HFFc6 (cell line): Measurements from ENCODE around the gene KCND2. TPM values are rescaled to one million over a fixed set of nuclear protein-coding genes. Genes with fewer than 3 reads are reported as not detected.
A peak's percentile ranks its signal among the peaks of the same experiment; 100 is the strongest.

Experiments used
- DNase-seq: peaks from one replicate; pipeline ENCODE4 v3.0.0-alpha.2; 2018
- H3K27ac Mint-ChIP-seq: 2 replicates; pipeline ENCODE4 v1.8.0; 2020; ENCODE audit warnings: mild to moderate bottlenecking, mixed read lengths
- H3K27me3 Mint-ChIP-seq: 2 replicates; pipeline ENCODE4 v1.8.0; 2021; ENCODE audit warnings: mild to moderate bottlenecking, moderate library complexity, mixed read lengths; ENCODE audit not compliant: insufficient read depth
- H3K36me3 Mint-ChIP-seq: 2 replicates; pipeline ENCODE4 v1.8.0; 2021; ENCODE audit warnings: low read depth, mixed read lengths
- H3K4me1 Mint-ChIP-seq: 2 replicates; pipeline ENCODE4 v1.8.0; 2020; ENCODE audit warnings: low read depth, mixed read lengths
- H3K4me3 Mint-ChIP-seq: 2 replicates; pipeline ENCODE4 v1.8.0; 2020; ENCODE audit warnings: mild to moderate bottlenecking, moderate library complexity, mixed read lengths
- H3K9me3 Mint-ChIP-seq: 2 replicates; pipeline ENCODE4 v1.8.0; 2020; ENCODE audit warnings: mild to moderate bottlenecking, mixed read lengths
- CTCF ChIP-seq: fragments of 200-600 bp; sonication (generic); IDR thresholded peaks from 2 replicates; pipeline ENCODE4 v1.5.0; 2021; ENCODE audit warnings: antibody characterized with exemption, mild to moderate bottlenecking
- total RNA-seq, 6 experiments: library from RNA; stranded (reverse); fragmentation: NEBNext Ultra II Directional; extraction: Animal tissue kit (Norgen Biotek cat#: 25700); gene quantifications; 2 replicates in 1 of 6; 3 replicates in 5 of 6; pipeline ENCODE4 v1.2.3, GENCODE V29; 2021

KCND2 gene
- total RNA-seq, 6 experiments from 2014 or later, result not detected

GRCh38 chr7:120731271-120731670, 458.3 kb downstream of the KCND2 start:
- H3K27ac Mint-ChIP-seq, result no peak overlapping the region
- no peaks in the 10 kb centered on the region for H3K36me3 Mint-ChIP-seq
- peaks cover 6% of the 10 kb centered on the region; the same call in 1 of the 2 replicates for H3K4me1 Mint-ChIP-seq
- no peaks in the 10 kb centered on the region for H3K9me3 Mint-ChIP-seq
- no peaks in the 10 kb centered on the region for H3K27me3 Mint-ChIP-seq
- DNase-seq, result no peak
- no peak overlapping the region for H3K4me3 Mint-ChIP-seq
- TF ChIP-seq CTCF, result no peak

- Mint-ChIP-seq H3K36me3 (no peaks in the 10 kb centered on the region), H3K9me3 (no peaks in the 10 kb centered on the region), H3K4me1 (peaks cover 6% of the 10 kb centered on the region; the same call in 1 of the 2 replicates), H3K4me3 (no peak overlapping the region), H3K27ac (no peak overlapping the region), H3K27me3 (no peaks in the 10 kb centered on the region)
- no peak for DNase-seq
- no peak for TF ChIP-seq CTCF
Measured at GRCh38 chr7:120732256-120732655, 459.3 kb downstream of the KCND2 start.

- Mint-ChIP-seq H3K27ac (no peak overlapping the region), H3K4me1 (peaks cover 6% of the 10 kb centered on the region; the same call in 1 of the 2 replicates), H3K4me3 (no peak overlapping the region), H3K27me3 (no peaks in the 10 kb centered on the region), H3K9me3 (no peaks in the 10 kb centered on the region), H3K36me3 (no peaks in the 10 kb centered on the region)
- DNase-seq, result peak; percentile 45
- no peak for TF ChIP-seq CTCF
Measured at GRCh38 chr7:120733143-120733542, 460.2 kb downstream of the KCND2 start.

GRCh38 chr7:120733835-120734234, 460.9 kb downstream of the KCND2 start:
- no peak overlapping the region for H3K27ac Mint-ChIP-seq

GRCh38 chr7:120735791-120736190, 462.8 kb downstream of the KCND2 start:
- no peak overlapping the region for H3K4me3 Mint-ChIP-seq
- no peak for DNase-seq
- peaks cover 6% of the 10 kb centered on the region; the same call in 1 of the 2 replicates for H3K4me1 Mint-ChIP-seq
- no peak for TF ChIP-seq CTCF
- no peak overlapping the region for H3K27ac Mint-ChIP-seq
- no peaks in the 10 kb centered on the region for H3K9me3 Mint-ChIP-seq
- H3K36me3 Mint-ChIP-seq, result no peaks in the 10 kb centered on the region
- H3K27me3 Mint-ChIP-seq, result no peaks in the 10 kb centered on the region

More at GRCh38 chr7:120733835-120734234, 460.9 kb downstream of the KCND2 start:
- no peaks in the 10 kb centered on the region for H3K9me3 Mint-ChIP-seq
- no peak for DNase-seq
- H3K36me3 Mint-ChIP-seq, result no peaks in the 10 kb centered on the region
- peaks cover 6% of the 10 kb centered on the region; the same call in 1 of the 2 replicates for H3K4me1 Mint-ChIP-seq
- no peaks in the 10 kb centered on the region for H3K27me3 Mint-ChIP-seq
- no peak for TF ChIP-seq CTCF
- no peak overlapping the region for H3K4me3 Mint-ChIP-seq

GRCh38 chr7:120738816-120739215, 465.8 kb downstream of the KCND2 start:
- Mint-ChIP-seq H3K36me3 (no peaks in the 10 kb centered on the region), H3K27ac (no peak overlapping the region), H3K4me1 (no peaks in the 10 kb centered on the region), H3K4me3 (no peak overlapping the region), H3K9me3 (no peaks in the 10 kb centered on the region), H3K27me3 (no peaks in the 10 kb centered on the region)
- DNase-seq, result no peak
- no peak for TF ChIP-seq CTCF
